NCI-H510A treated with DMSO at 0.1 percent for 48 hours (cell line): Measurements from ENCODE around the gene OR4N2.
"Not testable (repeated sequence)": the region's sequence is repeated elsewhere in the genome, so short reads cannot be mapped to it uniquely, and the experiment has no call there.

Experiments used
- DNase-seq: peaks from one replicate; lab custom pipeline; 2025; lab: John Stamatoyannopoulos, UW

OR4N2 gene

GRCh38 chr14:19803470-19803869, at the start of gene OR4N2:
OR4N2 (plus strand) TSS chr14:19803770; CDS start chr14:19827449, 23,679 bp downstream.
- DNase-seq, result not testable (repeated sequence)

- DNase-seq, result no peak
Observed at GRCh38 chr14:19754172-19754571, 49.4 kb upstream of the OR4N2 start.

- DNase-seq, result not testable (repeated sequence)
Observed at GRCh38 chr14:19771491-19771890, 32.1 kb upstream of the OR4N2 start.

GRCh38 chr14:19771895-19772430, 31.6 kb upstream of the OR4N2 start:
- DNase-seq, result no peak

- not testable (repeated sequence) for DNase-seq
Observed at GRCh38 chr14:19772454-19772853, 31.1 kb upstream of the OR4N2 start.

- DNase-seq, result not testable (repeated sequence)
Observed at GRCh38 chr14:19773204-19773603, 30.4 kb upstream of the OR4N2 start, which contains the start of gene OR4M1. OR4M1 (plus strand) TSS chr14:19773504; CDS start chr14:19780323, 6,819 bp downstream.

- DNase-seq, result no peak
Observed at GRCh38 chr14:19775587-19775986, 28.0 kb upstream of the OR4N2 start.

- not testable (repeated sequence) for DNase-seq
Observed at GRCh38 chr14:19785848-19786247, 17.7 kb upstream of the OR4N2 start.

GRCh38 chr14:19787318-19787717, 16.3 kb upstream of the OR4N2 start:
- not testable (repeated sequence) for DNase-seq

- DNase-seq, result not testable (repeated sequence)
Observed at GRCh38 chr14:19788150-19788549, 15.4 kb upstream of the OR4N2 start.

GRCh38 chr14:19796520-19797108, 7.0 kb upstream of the OR4N2 start:
- not testable (repeated sequence) for DNase-seq

GRCh38 chr14:19799880-19800279, 3.7 kb upstream of the OR4N2 start:
- no peak for DNase-seq

GRCh38 chr14:19800282-19801117, 3.1 kb upstream of the OR4N2 start:
- no peak for DNase-seq

GRCh38 chr14:19801118-19801464, 2.5 kb upstream of the OR4N2 start:
- no peak for DNase-seq

GRCh38 chr14:19813171-19813920, 9.8 kb downstream of the OR4N2 start:
- DNase-seq, result not testable (repeated sequence)

GRCh38 chr14:19819879-19820278, 16.3 kb downstream of the OR4N2 start:
- DNase-seq, result not testable (repeated sequence)

GRCh38 chr14:19821016-19821415, 17.4 kb downstream of the OR4N2 start:
- DNase-seq, result not testable (repeated sequence)

- no peak for DNase-seq
Observed at GRCh38 chr14:19823178-19823577, 19.6 kb downstream of the OR4N2 start.

GRCh38 chr14:19823765-19824164, 20.2 kb downstream of the OR4N2 start:
- DNase-seq, result no peak

GRCh38 chr14:19827626-19828244, 24.2 kb downstream of the OR4N2 start:
- DNase-seq, result not testable (repeated sequence)

GRCh38 chr14:19828314-19828713, 24.7 kb downstream of the OR4N2 start:
- no peak for DNase-seq
